ENCODE data around the gene CSF1.

Gene CSF1

GRCh38 chr1:109887271-109887670, 23.4 kb upstream of the CSF1 start:
- H3K27ac ChIP-seq = no peak overlapping the region
- DNase-seq = no peak
- H3K9me3 ChIP-seq (ENCODE audit: severe bottlenecking) = no peaks in the 10 kb centered on the region
- H3K36me3 ChIP-seq = no peaks in the 10 kb centered on the region
- TF ChIP-seq CTCF (IDR thresholded peaks at IDR 0.05; ENCODE audit: low read depth, low read length) = no peak
- H3K27me3 ChIP-seq (ENCODE audit: insufficient read depth, low read depth, severe bottlenecking) = no peaks in the 10 kb centered on the region
- H3K4me3 ChIP-seq (ENCODE audit: low read depth, low read length) = no peak overlapping the region

GRCh38 chr1:109887884-109888283, 22.8 kb upstream of the CSF1 start:
- no peaks in the 10 kb centered on the region for H3K36me3 ChIP-seq
- H3K27ac ChIP-seq = no peak overlapping the region
- no peak for DNase-seq
- H3K4me3 ChIP-seq (ENCODE audit: low read depth, low read length) = no peak overlapping the region
- TF ChIP-seq CTCF (IDR thresholded peaks at IDR 0.05; ENCODE audit: low read depth, low read length) = no peak
- H3K27me3 ChIP-seq (ENCODE audit: insufficient read depth, low read depth, severe bottlenecking) = no peaks in the 10 kb centered on the region
- no peaks in the 10 kb centered on the region for H3K9me3 ChIP-seq (ENCODE audit: severe bottlenecking)

GRCh38 chr1:109889094-109889493, 21.6 kb upstream of the CSF1 start:
- Histone ChIP-seq H3K27me3 (ENCODE audit: insufficient read depth, low read depth, severe bottlenecking) (no peaks in the 10 kb centered on the region), H3K9me3 (ENCODE audit: severe bottlenecking) (no peaks in the 10 kb centered on the region), H3K36me3 (no peaks in the 10 kb centered on the region), H3K4me3 (ENCODE audit: low read depth, low read length) (no peak overlapping the region), H3K27ac (no peak overlapping the region)
- TF ChIP-seq CTCF (IDR thresholded peaks at IDR 0.05; ENCODE audit: low read depth, low read length) = no peak
- no peak for DNase-seq

GRCh38 chr1:109890115-109890953, 20.3 kb upstream of the CSF1 start:
- TF ChIP-seq CTCF (IDR thresholded peaks at IDR 0.05; ENCODE audit: low read depth, low read length) = no peak
- H3K27me3 ChIP-seq (ENCODE audit: insufficient read depth, low read depth, severe bottlenecking) = no peaks in the 10 kb centered on the region
- no peak overlapping the region for H3K4me3 ChIP-seq (ENCODE audit: low read depth, low read length)
- H3K9me3 ChIP-seq (ENCODE audit: severe bottlenecking) = no peaks in the 10 kb centered on the region
- H3K36me3 ChIP-seq = no peaks in the 10 kb centered on the region
- H3K27ac ChIP-seq = no peak overlapping the region
- DNase-seq = no peak

GRCh38 chr1:109891930-109892329, 18.7 kb upstream of the CSF1 start:
- Histone ChIP-seq H3K27me3 (ENCODE audit: insufficient read depth, low read depth, severe bottlenecking) (no peaks in the 10 kb centered on the region), H3K36me3 (no peaks in the 10 kb centered on the region), H3K4me3 (ENCODE audit: low read depth, low read length) (no peak overlapping the region), H3K27ac (no peak overlapping the region), H3K9me3 (ENCODE audit: severe bottlenecking) (no peaks in the 10 kb centered on the region)
- TF ChIP-seq CTCF (IDR thresholded peaks at IDR 0.05; ENCODE audit: low read depth, low read length) = no peak
- DNase-seq = no peak
